Stimulated activated CD8-positive, alpha-beta memory T cell treated with anti-CD3 and anti-CD28 coated beads, Interleukin-15, amount 100 ng/mL, for 1 hour (primary cell): Measurements from ENCODE around the gene PCK1.
A peak's percentile ranks its signal among the peaks of the same experiment; 100 is the strongest.

Experiments
- DNase-seq: peaks from one replicate; pipeline ENCODE4 v3.0.0-alpha.2; 2020; ENCODE audit warnings: low read depth

PCK1 gene

DNA sequence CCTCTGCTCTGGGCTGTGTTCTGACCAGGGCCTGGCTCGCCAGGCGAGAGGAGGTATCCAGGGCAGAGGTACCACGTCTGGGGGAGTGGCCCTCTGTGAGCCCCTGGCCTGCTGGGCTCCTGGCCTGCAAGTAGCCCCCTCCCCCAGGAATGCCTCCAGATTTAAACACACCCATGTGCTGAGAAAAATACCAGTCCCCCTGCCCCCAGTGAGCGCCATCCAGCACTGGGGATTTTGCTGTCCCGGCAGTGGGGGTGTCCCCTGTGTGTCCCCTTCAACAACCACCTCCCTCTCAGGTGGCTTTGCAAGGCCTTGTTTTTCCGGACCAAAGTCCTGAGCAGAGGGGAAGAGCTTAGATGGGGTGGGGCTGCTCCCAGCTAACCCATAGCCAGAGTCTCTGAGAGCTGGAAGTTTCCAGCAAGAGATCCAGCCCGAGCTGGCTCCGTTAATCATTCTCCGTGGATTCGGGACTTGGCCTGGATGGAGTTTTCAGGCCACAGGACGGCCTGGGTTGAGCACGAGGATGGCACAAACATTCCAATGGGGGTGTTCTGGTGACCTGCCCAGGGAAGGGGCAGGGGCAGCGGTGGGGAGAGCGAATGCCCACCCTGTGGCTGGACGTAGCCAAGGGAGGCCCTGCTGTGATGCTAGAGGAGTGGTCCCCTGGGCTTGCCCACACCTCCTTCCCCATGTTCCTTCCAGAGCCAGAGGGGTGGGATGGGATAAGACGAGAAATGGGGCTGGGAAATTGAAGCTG lies 29.0 kb downstream of the PCK1 start:
- DNase-seq: no peak

DNA sequence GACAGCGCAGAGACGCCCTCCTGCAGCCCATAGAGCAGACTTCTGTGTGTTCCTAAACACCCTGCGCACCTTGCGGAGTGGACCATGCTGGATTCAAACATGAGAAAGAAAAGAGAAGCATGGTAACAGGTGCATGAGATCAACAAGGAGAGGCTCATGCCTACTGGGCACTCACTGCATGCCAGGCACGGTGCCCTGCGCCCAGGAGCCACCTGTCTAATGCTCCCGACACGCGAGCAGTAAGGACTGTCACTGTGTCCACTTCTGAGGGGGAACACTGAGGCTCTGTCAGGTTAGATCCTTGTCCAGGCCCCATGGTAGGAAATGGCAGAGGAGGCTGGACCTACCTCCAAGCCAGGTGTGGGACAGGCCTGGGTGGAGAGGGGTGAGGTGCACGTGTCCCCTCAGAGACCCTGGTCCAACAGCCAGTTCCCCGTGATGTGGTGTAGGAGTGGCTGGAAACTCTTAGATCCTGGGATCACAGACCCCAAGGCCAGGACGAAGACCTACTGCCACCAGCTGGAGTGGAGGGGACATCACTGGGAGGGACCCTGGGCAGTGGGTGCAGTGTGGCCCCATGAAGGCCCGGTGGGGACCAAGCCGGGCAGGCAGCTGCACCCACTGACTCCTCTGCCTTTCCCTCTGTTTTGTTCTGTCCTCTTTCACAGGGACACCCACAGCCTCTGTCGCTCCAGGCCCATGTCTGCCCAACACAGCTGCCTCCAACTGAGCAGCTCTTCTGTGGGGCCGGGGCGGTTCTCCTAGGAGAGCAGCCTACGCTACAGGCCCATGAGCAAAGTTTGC lies 29.8 kb downstream of the PCK1 start:
- DNase-seq: no peak

GRCh38 chr20:57591289-57592229 lies 30.6 kb downstream of the PCK1 start:
- no peak for DNase-seq

- DNase-seq: no peak
Measured at GRCh38 chr20:57592263-57593092, 31.6 kb downstream of the PCK1 start.

GRCh38 chr20:57593134-57593886 lies 32.4 kb downstream of the PCK1 start:
- DNase-seq: no peak

DNA sequence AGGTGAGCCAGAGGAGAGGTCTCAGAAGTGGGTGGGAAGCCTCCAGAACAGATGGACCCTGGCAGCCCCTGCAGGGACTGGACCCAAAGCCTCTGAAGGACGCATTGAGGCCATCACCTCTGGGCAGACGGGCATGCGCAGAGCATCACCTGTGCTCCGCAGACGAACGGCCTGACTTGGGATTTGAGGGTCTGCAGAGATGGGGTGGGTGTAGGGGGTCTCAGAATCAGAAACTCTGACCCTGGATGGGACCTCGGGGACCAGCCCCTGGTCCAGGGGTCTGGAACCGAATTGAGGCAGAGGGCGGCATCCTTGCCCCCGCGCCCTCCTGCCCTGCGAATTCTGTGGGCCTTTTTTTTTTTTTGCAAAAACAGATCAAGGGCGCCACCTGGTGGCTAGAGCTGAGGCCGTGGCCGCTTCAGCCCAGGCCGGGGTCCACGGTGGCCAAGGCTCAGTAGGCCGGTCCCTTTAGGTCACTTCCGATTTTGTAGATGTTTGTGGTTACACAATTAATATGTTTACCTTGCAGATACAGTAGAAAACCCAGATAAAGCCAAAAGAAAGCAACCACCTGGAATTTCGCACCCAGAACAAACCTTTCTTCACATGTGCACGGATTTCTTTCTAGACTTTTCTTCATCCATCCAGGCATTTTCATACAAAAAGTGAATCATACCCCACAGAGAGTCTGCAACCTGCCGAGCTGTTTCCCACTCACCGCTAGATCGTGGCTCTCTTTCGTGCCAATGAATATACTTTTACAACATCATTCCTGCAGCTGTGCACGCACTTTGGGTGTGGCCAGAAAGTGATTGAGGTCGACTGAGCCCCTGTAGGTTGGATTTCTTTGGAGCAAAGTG lies 33.4 kb downstream of the PCK1 start:
- DNase-seq: peak; percentile 34

- DNase-seq: no peak
Measured at GRCh38 chr20:57595041-57596030, 34.4 kb downstream of the PCK1 start.

DNA sequence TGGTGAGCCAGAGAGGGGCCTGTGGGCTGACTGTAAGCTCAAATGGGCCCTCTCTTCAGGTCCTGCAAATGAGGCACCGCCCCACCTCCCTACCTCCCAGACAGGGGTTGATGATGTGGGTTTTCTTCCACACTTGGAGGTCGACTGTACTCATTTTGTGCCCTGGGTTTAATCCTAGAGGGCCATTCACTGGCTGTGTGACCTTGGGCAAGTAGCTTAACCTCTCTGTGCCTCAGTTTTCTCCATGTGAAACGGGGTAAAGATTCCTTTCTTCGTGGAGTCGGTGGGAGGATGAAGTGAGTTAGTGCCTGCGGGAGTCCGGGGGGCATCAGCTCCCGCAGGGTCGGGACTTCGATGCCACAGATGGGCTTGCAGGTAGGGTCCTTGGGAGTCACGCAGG lies 35.4 kb downstream of the PCK1 start:
- DNase-seq: no peak

- peak; percentile 52 for DNase-seq
Measured at GRCh38 chr20:57596998-57597939, 36.4 kb downstream of the PCK1 start.

DNA sequence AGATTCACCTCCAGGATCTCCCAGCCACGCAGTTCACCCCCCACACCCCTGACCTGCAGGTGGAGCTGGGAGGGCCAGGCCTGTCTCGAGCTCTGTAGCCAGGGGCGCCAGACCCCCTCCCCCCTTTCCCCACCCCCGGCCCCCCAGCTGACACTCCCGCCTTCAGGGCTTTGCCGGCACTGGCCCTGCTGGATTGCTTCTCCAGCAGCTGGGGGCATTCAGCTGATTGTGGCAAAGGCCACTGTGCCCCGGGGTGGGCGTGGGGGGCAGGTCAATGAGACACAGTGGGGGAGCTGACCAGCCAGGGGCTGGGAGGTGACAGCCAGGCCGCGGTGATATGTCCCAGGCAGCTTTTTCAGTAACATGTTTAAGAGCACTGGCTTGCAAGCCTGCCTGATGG lies 37.1 kb downstream of the PCK1 start:
- no peak for DNase-seq

DNA sequence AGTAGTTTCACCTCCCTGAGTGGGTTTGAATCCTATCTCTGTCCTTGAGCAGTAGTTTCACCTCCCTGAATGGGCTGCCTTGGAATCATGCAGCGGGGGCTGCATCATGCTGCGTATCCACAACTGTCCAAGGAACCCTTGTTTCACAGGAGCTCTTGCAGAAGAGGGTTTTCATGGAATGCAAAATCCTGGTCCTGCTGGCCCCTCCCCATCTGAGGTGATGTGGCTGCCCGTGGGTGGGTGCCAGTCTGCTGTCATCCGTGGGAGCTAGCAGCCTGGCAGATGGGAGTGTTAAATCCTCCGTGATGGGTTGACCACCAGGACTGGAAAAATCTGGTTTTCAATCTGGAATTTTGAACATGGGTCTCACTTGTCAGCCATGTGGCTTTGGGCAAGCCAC lies 37.6 kb downstream of the PCK1 start:
- DNase-seq: no peak

DNA sequence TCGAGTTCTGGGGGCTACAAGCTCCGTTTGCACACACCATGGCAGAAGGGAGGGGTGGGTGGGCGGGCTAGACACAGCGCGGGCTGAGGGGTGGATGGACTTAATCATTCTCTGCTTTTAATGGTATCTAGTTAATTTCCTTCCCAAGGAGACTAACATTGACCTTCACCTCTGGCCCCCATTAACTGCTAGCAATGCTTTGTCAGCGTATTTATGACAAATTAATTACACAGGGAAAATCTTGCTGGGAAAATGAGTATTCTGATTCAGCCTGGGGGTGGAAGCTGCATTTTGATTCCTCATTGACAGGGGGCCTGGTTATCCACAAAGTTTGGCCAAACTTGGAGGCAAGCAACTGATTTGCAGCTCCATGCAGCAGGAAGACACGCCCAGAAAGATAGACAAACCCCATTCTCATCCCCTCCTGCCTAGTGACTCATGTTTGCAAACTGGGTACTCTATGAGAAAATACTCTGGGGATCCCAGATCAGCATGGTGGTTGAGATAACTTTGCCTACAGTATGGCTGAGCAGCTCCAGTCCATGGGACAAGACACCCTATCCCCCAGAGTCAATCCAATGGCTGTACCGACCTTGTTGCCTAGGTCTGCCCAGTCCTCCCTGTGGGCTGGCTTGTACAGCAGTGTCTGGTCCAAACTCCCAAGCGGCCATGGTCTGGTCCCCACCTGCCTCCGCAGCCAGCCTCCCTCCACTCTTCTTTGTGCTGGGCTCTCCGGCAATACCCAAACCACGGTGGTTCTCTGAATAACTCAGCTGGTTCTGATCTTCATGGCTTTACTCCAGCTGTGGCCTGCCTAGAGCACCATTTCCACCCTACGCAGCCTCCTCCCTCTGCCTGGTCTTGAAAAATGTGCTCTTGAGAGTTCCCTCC lies 39.7 kb downstream of the PCK1 start:
- DNase-seq: no peak

GRCh38 chr20:57601211-57601570 lies 40.3 kb downstream of the PCK1 start:
- no peak for DNase-seq

GRCh38 chr20:57601737-57602136 lies 40.8 kb downstream of the PCK1 start:
- no peak for DNase-seq

DNA sequence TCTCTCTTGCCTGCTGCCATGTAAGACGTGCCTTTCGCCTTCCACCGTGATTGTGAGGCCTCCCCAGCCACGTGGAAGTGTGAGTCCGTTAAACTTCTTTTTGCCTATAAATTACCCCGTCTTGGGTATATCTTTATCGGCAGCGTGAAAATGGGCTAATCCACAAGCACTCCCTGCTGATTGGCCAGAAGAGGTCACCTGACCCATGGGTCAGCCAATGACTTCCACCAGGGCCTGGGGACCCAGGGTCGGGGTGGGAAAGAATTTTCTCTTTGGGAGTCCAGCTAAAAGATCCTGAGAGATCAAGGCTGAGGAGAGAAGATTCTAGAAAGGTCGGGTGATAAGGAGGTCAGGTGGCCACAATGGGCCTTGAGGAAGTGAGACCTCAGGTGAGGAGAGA lies 42.2 kb downstream of the PCK1 start:
- DNase-seq: no peak

DNA sequence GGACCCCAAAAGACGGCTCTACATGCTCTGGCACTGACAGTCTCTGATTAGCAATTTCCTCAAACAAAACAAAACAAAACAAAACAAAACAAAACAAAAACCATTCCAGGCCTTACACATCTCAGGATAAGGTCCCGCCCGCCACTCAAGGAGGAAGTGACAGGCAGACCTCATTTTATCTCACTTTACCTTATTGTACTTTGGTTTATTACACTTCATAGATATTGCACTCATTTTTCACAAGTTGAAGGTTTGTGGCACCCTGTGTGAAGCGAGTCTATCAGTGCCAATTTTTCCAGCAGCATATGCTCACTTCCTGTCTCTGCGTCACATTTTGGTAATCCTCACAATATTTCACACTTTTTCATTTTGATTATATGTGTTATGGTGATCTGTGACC lies 44.1 kb downstream of the PCK1 start:
- DNase-seq: no peak
